ENCODE results near the gene LRRC75B. TPM values are rescaled to one million over a fixed set of nuclear protein-coding genes. Genes with fewer than 3 reads are reported as not detected.

Gene LRRC75B
- total and polyA plus RNA-seq, 9 donors: 2.5 to 26.5 (median 22.1) TPM

DNA sequence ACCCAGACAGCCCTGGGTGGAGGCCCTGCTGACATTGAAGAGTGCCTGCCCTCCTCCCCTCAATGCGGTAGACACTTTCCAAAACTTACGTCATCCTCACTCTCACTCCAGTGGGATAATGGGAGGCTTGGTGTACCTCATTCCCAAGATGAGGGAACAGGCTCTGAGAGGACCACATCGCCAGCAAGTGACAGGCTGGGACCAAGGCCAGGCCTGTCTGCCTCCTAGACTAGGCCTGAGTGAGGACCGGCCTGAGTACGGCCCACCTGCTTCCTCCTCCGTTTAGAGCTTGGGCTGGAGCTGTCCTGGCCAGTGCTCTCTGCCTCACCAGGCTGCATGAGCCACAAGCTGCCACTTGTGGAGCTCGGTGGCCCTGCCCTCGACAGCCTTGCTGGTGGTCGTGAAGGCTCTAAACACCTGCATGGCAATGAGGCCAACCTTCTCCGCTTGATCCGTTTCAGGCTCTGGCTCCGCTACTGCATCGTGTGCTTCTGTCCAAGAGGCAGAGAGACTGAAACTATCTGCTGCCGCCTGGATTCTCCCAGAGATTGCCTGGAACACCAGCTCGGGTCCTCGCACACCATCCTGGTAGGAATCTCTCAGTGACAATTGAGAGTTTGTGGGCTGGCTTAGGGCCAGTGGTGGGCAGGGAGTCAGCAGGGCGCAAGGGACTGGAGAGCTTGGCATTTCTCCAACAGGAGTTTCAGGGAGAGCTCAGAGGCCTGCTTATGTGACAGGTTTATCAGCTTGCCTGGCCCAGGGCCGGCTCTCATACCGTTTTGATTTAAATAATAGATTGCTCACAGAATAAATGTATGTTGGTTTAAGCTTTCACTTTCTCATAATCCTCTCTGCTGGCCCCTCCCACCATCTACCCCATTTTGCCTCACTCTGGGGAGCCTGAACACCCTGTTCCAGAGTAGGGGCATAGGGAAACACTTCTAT lies 9.4 kb downstream of the LRRC75B start:
- no peaks in the 10 kb centered on the region for H3K4me1 ChIP-seq (ENCODE audit: insufficient read depth)
- intact Hi-C loops (cut with DNase I): no loop called here
- TF ChIP-seq EP300 (IDR thresholded peaks at IDR 0.05) (no peak), CTCF (IDR thresholded peaks at IDR 0.05) (no peak), POLR2A (IDR thresholded peaks at IDR 0.05) (no peak)

DNA sequence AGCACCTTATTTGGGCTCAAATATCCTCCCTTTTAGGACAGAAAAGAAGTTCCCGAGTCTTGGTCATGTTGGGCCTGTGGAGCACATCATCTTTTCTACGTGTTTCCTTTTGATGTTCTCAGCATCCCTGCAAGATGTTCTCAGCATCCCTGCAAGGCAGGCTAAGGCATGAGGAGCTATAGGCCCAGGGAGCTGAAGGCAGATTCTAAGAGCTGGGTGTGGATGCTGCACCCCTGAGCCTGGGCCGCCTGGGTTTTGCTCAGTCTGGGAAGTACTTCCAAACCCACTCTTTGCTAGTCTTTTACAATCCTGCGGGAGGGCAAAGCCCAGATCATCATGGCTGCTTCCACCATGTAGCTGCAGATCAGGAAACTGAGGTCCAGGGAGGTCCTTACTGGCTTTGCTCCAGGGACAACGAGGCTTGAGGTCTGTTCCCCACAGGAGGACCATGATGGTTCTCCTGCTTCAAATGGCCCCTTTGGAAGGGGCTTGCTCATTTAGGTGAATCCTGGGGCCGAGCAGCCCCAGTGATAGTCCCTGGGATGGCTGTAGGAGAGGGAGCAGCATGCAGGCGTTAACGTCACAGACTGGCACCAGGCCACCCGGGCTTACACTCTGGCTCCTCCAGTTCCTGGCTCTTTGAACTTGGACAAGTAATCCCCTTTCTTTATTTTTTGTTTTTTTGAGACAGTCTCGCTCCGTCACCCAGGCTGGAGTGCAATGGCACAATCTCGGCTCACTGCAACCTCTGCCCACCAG lies 10.6 kb downstream of the LRRC75B start:
- Histone ChIP-seq H3K27ac (no peak overlapping the region), H3K27me3 (no peaks in the 10 kb centered on the region), H3K4me1 (ENCODE audit: insufficient read depth) (no peaks in the 10 kb centered on the region), H3K4me3 (no peak overlapping the region), H3K36me3 (no peaks in the 10 kb centered on the region), H3K9me3 (no peaks in the 10 kb centered on the region)
- TF ChIP-seq CTCF (IDR thresholded peaks at IDR 0.05) (no peak), POLR2A (IDR thresholded peaks at IDR 0.05) (no peak), EP300 (IDR thresholded peaks at IDR 0.05) (no peak)
- intact Hi-C loops (cut with DNase I): no loop called here
- peak in 2 of 5 donors; percentile 26 to 42 for DNase-seq
- WGBS, 3 donors: 85 to 90% (median 86%) methylated on average over 12 of the region's 12 CpGs

More for the DNA sequence above, 9.4 kb downstream of the LRRC75B start:
- WGBS, 3 donors: 49 to 55% (median 55%) methylated on average over 19 of the region's 19 CpGs
- no peaks in the 10 kb centered on the region for H3K36me3 ChIP-seq
- H3K4me3 ChIP-seq: no peak overlapping the region
- H3K9me3 ChIP-seq: no peaks in the 10 kb centered on the region
- H3K27me3 ChIP-seq: no peaks in the 10 kb centered on the region
- DNase-seq: peak in 2 of 5 donors; percentile 32 to 56
- peak overlapping the region in 1 of 2 donors; percentile 21 for H3K27ac ChIP-seq

- DNase-seq: no peak
- H3K27ac ChIP-seq: no peak overlapping the region
These were observed 12.6 kb downstream of the LRRC75B start for GRCh38 chr22:24580276-24580675.

More at GRCh38 chr22:24580276-24580675, 12.6 kb downstream of the LRRC75B start:
- H3K9me3 ChIP-seq: no peaks in the 10 kb centered on the region
- intact Hi-C loops (cut with DNase I): no loop called here
- no peaks in the 10 kb centered on the region for H3K36me3 ChIP-seq
- no peak overlapping the region for H3K4me3 ChIP-seq
- TF ChIP-seq CTCF (IDR thresholded peaks at IDR 0.05) (no peak), EP300 (IDR thresholded peaks at IDR 0.05) (no peak), POLR2A (IDR thresholded peaks at IDR 0.05) (no peak)
- no peaks in the 10 kb centered on the region for H3K27me3 ChIP-seq
- 75 to 85% (median 81%) methylated on average over 2 of the region's 2 CpGs for WGBS, 3 donors
- H3K4me1 ChIP-seq (ENCODE audit: insufficient read depth): no peaks in the 10 kb centered on the region
